HepG2 (cell line): ENCODE data around the gene GAS5. TPM values are rescaled to one million over a fixed set of nuclear protein-coding genes. Genes with fewer than 3 reads are reported as not detected.

Experiments
- ARID2 ChIP-seq: sonication (generic); formaldehyde crosslinking; IDR thresholded peaks from 2 replicates; pipeline ENCODE4 v1.8.1; 2022; ENCODE audit warnings: mild to moderate bottlenecking, missing genetic modification reagents, borderline replicate concordance
- CTCF ChIP-seq: sonication (generic); formaldehyde crosslinking; IDR thresholded peaks from 2 replicates; pipeline ENCODE4 v1.5.0; 2020; ENCODE audit warnings: mild to moderate bottlenecking, missing genetic modification reagents, moderate library complexity
- KDM3A ChIP-seq: IDR thresholded peaks from 2 replicates; pipeline ENCODE4 v1.6.1; 2018; ENCODE audit warnings: low read depth, missing compliant biosample characterization
- NAIF1 ChIP-seq: sonication (generic); formaldehyde crosslinking; IDR thresholded peaks from 2 replicates; pipeline ENCODE4 v1.5.0; 2020; ENCODE audit warnings: mild to moderate bottlenecking, missing genetic modification reagents, borderline replicate concordance
- NFE2 ChIP-seq: sonication (generic); formaldehyde crosslinking; IDR thresholded peaks from 2 replicates; pipeline ENCODE4 v1.4.0; 2020; ENCODE audit warnings: missing genetic modification reagents
- NONO ChIP-seq, 2 experiments: fragments of 450-650 bp in 1 of 2; sonication (generic) in 1 of 2; formaldehyde crosslinking in 1 of 2; IDR thresholded peaks in 1 of 2; conservative IDR thresholded peaks in 1 of 2; 2 replicates each; pipeline versions ENCODE4 v1.6.1 to v1.8.0; 2017 to 2022; ENCODE audit warnings: mild to moderate bottlenecking in 1 of 2, missing genetic modification reagents in 1 of 2, moderate library complexity in 1 of 2
- PCBP2 ChIP-seq: fragments of 200-400 bp; formaldehyde crosslinking; optimal IDR thresholded peaks from 2 replicates; pipeline ENCODE3; 2018; ENCODE audit warnings: low read length, low read depth; ENCODE audit not compliant: poor library complexity, severe bottlenecking
- RBFOX2 ChIP-seq: fragments of 200-400 bp; formaldehyde crosslinking; IDR thresholded peaks from 2 replicates; pipeline ENCODE4 v1.6.1; 2017; ENCODE audit warnings: low read depth, mild to moderate bottlenecking, low read length
- ZC3H4 ChIP-seq: sonication (generic); formaldehyde crosslinking; IDR thresholded peaks from 2 replicates; pipeline ENCODE4 v1.4.0; 2020; ENCODE audit warnings: missing genetic modification reagents, borderline replicate concordance
- ZFAT ChIP-seq: sonication (generic); formaldehyde crosslinking; conservative IDR thresholded peaks from 2 replicates; pipeline ENCODE4 v1.8.1; 2023; ENCODE audit warnings: missing genetic modification reagents, inconsistent platforms
- ZFP62 ChIP-seq: sonication (generic); formaldehyde crosslinking; IDR thresholded peaks from 2 replicates; pipeline ENCODE4 v1.4.0; 2020; ENCODE audit warnings: missing genetic modification reagents
- ZNF12 ChIP-seq: sonication (generic); formaldehyde crosslinking; IDR thresholded peaks from 2 replicates; pipeline ENCODE4 v1.5.0; 2020; ENCODE audit warnings: missing genetic modification reagents
- ZNF343 ChIP-seq: sonication (generic); formaldehyde crosslinking; IDR thresholded peaks from 2 replicates; pipeline ENCODE4 v1.4.0; 2020; ENCODE audit warnings: mild to moderate bottlenecking, missing genetic modification reagents
- ZNF737 ChIP-seq: sonication (generic); formaldehyde crosslinking; IDR thresholded peaks from 2 replicates; pipeline ENCODE4 v1.5.0; 2020; ENCODE audit warnings: missing genetic modification reagents, mild to moderate bottlenecking, borderline replicate concordance
- ZSCAN5A ChIP-seq: sonication (generic); formaldehyde crosslinking; IDR thresholded peaks from 2 replicates; pipeline ENCODE4 v1.8.0; 2022; ENCODE audit warnings: mild to moderate bottlenecking, missing genetic modification reagents, borderline replicate concordance
- polyA plus RNA-seq, 8 experiments: library from polyadenylated mRNA; depleted of rRNA in 3 of 8; stranded (reverse) in 7 of 8; unstranded in 1 of 8; fragments of >200 nt; fragmentation: Illumina TruSeq in 4 of 8; extraction: Trizol in 4 of 8; gene quantifications; 2 replicates each; pipeline versions ENCODE4 v1.2.1 to v1.2.3, GENCODE V29; 2011 to 2016; ENCODE audit warnings: low read depth in 4 of 8, missing spikeins in 1 of 8, mixed read lengths in 1 of 8; ENCODE audit not compliant: insufficient read depth in 1 of 8
- total RNA-seq, 5 experiments: library from RNA; depleted of rRNA; stranded (reverse); fragments of >200 nt; fragmentation: Illumina TruSeq; extraction: Trizol; gene quantifications; 2 replicates each; pipeline ENCODE4 v1.2.3, GENCODE V29; 2016; ENCODE audit warnings: low read depth in 1 of 5
- TF ChIP-seq, protein P1 (sequence below): sonication (generic); formaldehyde crosslinking; IDR thresholded peaks from 2 replicates; pipeline ENCODE4 v1.4.0; 2020; ENCODE audit warnings: missing genetic modification reagents
- TF ChIP-seq, protein P2 (sequence below): sonication (generic); formaldehyde crosslinking; IDR thresholded peaks from 2 replicates; pipeline ENCODE4 v1.8.0; 2022; ENCODE audit warnings: mild to moderate bottlenecking, missing genetic modification reagents
- TF ChIP-seq, protein P3 (sequence below): sonication (generic); formaldehyde crosslinking; IDR thresholded peaks from 2 replicates; pipeline ENCODE4 v1.8.0; 2022; ENCODE audit warnings: low read depth, missing genetic modification reagents

The GAS5 gene
- total and polyA plus RNA-seq, 2 of the 13 experiments (the other 11 are each of a cell fraction or from before 2014, with no cell fraction given) = 352 to 738 TPM

DNA sequence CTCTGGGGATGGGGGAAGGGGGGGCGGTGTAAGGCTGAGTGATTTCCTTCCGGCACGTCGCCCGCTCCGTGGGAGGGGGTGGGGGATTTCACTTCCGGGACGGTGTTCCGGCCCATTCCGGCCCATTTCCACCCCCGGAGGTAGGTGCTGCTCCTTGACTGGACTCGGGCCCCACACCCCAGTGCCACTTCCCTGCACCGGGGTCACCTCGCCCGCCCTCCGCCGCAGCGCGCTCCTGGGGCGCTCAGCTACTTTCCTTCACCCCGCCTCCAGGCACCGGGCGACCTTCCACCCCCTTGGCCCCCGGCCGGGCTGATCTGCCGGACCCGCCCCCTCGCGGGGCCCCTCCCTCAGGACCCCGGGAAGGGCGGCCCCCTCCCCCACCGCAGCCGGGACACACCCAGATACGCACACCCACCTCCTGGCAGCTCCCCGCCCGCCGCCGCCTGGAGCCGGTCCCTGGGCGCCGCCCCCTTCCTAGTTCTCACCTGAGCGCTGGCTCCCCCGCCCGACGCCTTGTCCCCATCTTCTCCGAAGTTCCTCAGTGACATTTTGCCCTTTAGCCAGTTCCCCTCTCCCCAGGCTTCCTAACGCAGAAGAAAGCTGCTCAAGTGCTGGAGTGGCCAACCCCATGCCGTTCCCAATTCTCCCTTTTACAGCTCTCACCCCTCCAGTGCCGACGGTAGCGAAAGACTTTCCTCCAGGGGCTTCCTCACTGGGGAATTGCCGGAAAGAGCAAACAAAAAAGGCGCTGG lies 654 bp upstream of the GAS5 start, which contains the start of gene ZBTB37 (continued):
- TF ChIP-seq NONO (IDR thresholded peaks at IDR 0.05) (no peak), NONO (CRISPR knock-in tag; conservative IDR thresholded peaks at IDR 0.05) (peak; percentile 1; the same call in 1 of the 2 replicates), ZNF737 (no peak), ZFP62 (CRISPR knock-in tag) (no peak), ZNF12 (CRISPR knock-in tag) (no peak), NFE2 (CRISPR knock-in tag) (no peak), ZSCAN5A (CRISPR knock-in tag) (no peak), RBFOX2 (peak; percentile 84), ARID2 (CRISPR knock-in tag) (no peak), ZNF343 (CRISPR knock-in tag) (no peak), ZFAT (no peak), ZC3H4 (CRISPR knock-in tag) (no peak), CTCF (CRISPR knock-in tag) (peak; percentile 38), KDM3A (CRISPR knock-in tag) (0 out of 2 replicates have a peak, but pooled peaks have one; percentile 56), PCBP2 (no peak), NAIF1 (CRISPR knock-in tag) (no peak)
- TF ChIP-seq, protein P1, sequence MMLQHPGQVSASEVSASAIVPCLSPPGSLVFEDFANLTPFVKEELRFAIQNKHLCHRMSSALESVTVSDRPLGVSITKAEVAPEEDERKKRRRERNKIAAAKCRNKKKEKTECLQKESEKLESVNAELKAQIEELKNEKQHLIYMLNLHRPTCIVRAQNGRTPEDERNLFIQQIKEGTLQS (CRISPR knock-in tag) = peak; percentile 51; the same call in 1 of the 2 replicates
- TF ChIP-seq, protein P2, sequence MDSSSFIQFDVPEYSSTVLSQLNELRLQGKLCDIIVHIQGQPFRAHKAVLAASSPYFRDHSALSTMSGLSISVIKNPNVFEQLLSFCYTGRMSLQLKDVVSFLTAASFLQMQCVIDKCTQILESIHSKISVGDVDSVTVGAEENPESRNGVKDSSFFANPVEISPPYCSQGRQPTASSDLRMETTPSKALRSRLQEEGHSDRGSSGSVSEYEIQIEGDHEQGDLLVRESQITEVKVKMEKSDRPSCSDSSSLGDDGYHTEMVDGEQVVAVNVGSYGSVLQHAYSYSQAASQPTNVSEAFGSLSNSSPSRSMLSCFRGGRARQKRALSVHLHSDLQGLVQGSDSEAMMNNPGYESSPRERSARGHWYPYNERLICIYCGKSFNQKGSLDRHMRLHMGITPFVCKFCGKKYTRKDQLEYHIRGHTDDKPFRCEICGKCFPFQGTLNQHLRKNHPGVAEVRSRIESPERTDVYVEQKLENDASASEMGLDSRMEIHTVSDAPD (CRISPR knock-in tag) = no peak
- TF ChIP-seq, protein P3, sequence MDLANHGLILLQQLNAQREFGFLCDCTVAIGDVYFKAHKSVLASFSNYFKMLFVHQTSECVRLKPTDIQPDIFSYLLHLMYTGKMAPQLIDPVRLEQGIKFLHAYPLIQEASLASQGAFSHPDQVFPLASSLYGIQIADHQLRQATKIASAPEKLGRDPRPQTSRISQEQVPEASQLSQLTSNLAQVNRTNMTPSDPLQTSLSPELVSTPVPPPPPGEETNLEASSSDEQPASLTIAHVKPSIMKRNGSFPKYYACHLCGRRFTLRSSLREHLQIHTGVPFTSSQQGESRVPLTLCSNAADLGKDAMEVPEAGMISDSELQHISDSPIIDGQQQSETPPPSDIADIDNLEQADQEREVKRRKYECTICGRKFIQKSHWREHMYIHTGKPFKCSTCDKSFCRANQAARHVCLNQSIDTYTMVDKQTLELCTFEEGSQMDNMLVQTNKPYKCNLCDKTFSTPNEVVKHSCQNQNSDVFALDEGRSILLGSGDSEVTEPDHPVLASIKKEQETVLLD = peak; percentile 33; the same call in 1 of the 2 replicates
